Measurements from ENCODE around the gene HOTAIR.
A peak's percentile ranks its signal among the peaks of the same experiment; 100 is the strongest.

HOTAIR gene

DNA sequence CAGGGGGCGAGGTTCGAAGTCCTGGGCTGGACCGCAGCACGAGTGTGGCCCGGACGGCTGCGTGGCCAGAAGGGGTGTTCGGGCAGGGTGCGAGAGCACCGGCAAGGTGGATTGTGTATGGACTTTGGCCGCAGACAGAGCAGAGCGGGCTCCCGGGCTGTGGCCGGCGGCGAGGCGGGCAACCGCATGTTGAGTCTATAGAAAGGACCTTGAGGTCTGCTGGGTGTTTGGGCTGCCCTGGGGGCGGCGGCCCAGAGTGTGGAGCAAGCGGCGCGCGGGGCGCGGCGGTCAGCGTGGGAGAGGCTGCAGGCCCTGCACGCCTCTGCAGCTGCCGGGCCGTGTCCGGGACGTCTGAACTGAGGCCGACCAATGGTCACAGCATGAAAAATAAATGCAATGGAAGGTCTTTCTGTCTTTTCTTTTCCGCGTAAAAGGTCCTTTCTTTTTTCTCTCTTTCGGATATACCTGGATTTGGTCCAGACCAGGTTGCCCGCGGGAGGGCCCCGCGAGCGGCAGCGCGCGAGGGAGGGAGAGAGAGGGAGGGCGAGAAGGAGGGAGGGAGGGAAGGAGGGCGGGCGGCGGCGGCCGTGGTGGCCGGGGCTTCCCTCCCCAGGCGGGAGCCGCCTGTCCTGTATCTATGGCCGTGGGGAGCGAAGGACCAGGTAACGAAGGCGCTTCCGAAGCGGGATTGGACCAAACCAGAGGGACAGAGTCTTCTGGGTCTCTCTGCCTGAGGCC lies 19.7 kb upstream of the HOTAIR start:
- TF ChIP-seq CSDC2 (CRISPR knock-in tag; IDR thresholded peaks at IDR 0.05), result no peak
- no peak for TF ChIP-seq PPARA (CRISPR knock-in tag; IDR thresholded peaks at IDR 0.05; ENCODE audit: borderline replicate concordance)
- no peak for TF ChIP-seq ARNTL (CRISPR knock-in tag; IDR thresholded peaks at IDR 0.05; ENCODE audit: borderline replicate concordance, low read depth)
- no peak for TF ChIP-seq PATZ1 (CRISPR knock-in tag; IDR thresholded peaks at IDR 0.05; ENCODE audit: borderline replicate concordance)
- no peak for TF ChIP-seq RARB (CRISPR knock-in tag; IDR thresholded peaks at IDR 0.05)
- no peak for TF ChIP-seq POU6F1 (CRISPR knock-in tag; IDR thresholded peaks at IDR 0.05; ENCODE audit: borderline replicate concordance, low read depth)
- no peak for TF ChIP-seq BACH2 (CRISPR knock-in tag; IDR thresholded peaks at IDR 0.05; ENCODE audit: borderline replicate concordance)
- TF ChIP-seq ZFP30 (CRISPR knock-in tag; IDR thresholded peaks at IDR 0.05), result no peak
- no peak for TF ChIP-seq ISL1 (CRISPR knock-in tag; IDR thresholded peaks at IDR 0.05)
- TF ChIP-seq ESRRG (CRISPR knock-in tag; IDR thresholded peaks at IDR 0.05), result no peak
- TF ChIP-seq SNAI2 (CRISPR knock-in tag; IDR thresholded peaks at IDR 0.05), result no peak
- TF ChIP-seq CREB5 (CRISPR knock-in tag; IDR thresholded peaks at IDR 0.05; ENCODE audit: low read depth), result no peak
- TF ChIP-seq, protein P1, sequence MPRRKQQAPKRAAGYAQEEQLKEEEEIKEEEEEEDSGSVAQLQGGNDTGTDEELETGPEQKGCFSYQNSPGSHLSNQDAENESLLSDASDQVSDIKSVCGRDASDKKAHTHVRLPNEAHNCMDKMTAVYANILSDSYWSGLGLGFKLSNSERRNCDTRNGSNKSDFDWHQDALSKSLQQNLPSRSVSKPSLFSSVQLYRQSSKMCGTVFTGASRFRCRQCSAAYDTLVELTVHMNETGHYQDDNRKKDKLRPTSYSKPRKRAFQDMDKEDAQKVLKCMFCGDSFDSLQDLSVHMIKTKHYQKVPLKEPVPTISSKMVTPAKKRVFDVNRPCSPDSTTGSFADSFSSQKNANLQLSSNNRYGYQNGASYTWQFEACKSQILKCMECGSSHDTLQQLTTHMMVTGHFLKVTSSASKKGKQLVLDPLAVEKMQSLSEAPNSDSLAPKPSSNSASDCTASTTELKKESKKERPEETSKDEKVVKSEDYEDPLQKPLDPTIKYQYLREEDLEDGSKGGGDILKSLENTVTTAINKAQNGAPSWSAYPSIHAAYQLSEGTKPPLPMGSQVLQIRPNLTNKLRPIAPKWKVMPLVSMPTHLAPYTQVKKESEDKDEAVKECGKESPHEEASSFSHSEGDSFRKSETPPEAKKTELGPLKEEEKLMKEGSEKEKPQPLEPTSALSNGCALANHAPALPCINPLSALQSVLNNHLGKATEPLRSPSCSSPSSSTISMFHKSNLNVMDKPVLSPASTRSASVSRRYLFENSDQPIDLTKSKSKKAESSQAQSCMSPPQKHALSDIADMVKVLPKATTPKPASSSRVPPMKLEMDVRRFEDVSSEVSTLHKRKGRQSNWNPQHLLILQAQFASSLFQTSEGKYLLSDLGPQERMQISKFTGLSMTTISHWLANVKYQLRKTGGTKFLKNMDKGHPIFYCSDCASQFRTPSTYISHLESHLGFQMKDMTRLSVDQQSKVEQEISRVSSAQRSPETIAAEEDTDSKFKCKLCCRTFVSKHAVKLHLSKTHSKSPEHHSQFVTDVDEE (CRISPR knock-in tag; IDR thresholded peaks at IDR 0.05), result no peak
- TF ChIP-seq ZC3H10 (CRISPR knock-in tag; IDR thresholded peaks at IDR 0.05), result no peak
- TF ChIP-seq TOX (CRISPR knock-in tag; IDR thresholded peaks at IDR 0.05; ENCODE audit: borderline replicate concordance), result no peak
- TF ChIP-seq ZFP3 (CRISPR knock-in tag; IDR thresholded peaks at IDR 0.05), result no peak
- TF ChIP-seq OSR1 (CRISPR knock-in tag; IDR thresholded peaks at IDR 0.05), result no peak
- TF ChIP-seq GLIS3 (CRISPR knock-in tag; IDR thresholded peaks at IDR 0.05), result no peak
- ATAC-seq, result peak; percentile 36

DNA sequence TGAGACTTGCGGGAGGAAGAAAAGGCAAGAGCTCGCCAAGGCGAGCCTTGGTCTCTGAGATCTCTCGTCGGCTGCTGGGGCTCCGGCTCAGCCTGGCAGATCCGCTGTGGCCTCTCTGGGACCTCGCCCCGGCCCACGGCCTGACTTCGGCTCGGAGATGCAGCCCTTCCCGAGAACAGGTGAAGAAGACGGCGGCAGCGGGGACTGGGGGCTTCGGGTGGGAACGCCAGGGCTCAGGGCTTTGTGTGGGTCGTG lies 19.2 kb upstream of the HOTAIR start:
- ATAC-seq, result no peak

GRCh38 chr12:53993162-53994008 lies 18.6 kb upstream of the HOTAIR start:
- no peak for ATAC-seq
- no peak for TF ChIP-seq ZFP30 (CRISPR knock-in tag; IDR thresholded peaks at IDR 0.05)
- no peak for TF ChIP-seq ARNTL (CRISPR knock-in tag; IDR thresholded peaks at IDR 0.05; ENCODE audit: borderline replicate concordance, low read depth)
- TF ChIP-seq, protein P1 (CRISPR knock-in tag; IDR thresholded peaks at IDR 0.05), result no peak
- TF ChIP-seq POU6F1 (CRISPR knock-in tag; IDR thresholded peaks at IDR 0.05; ENCODE audit: borderline replicate concordance, low read depth), result no peak
- no peak for TF ChIP-seq RARB (CRISPR knock-in tag; IDR thresholded peaks at IDR 0.05)
- TF ChIP-seq CSRNP3 (CRISPR knock-in tag; IDR thresholded peaks at IDR 0.05), result no peak
- no peak for TF ChIP-seq ESRRG (CRISPR knock-in tag; IDR thresholded peaks at IDR 0.05)
- TF ChIP-seq CSDC2 (CRISPR knock-in tag; IDR thresholded peaks at IDR 0.05), result no peak
- TF ChIP-seq ISL1 (CRISPR knock-in tag; IDR thresholded peaks at IDR 0.05), result no peak
- no peak for TF ChIP-seq ZNF8 (CRISPR knock-in tag; IDR thresholded peaks at IDR 0.05)
- no peak for TF ChIP-seq GLIS3 (CRISPR knock-in tag; IDR thresholded peaks at IDR 0.05)
- no peak for TF ChIP-seq PPARA (CRISPR knock-in tag; IDR thresholded peaks at IDR 0.05; ENCODE audit: borderline replicate concordance)
- TF ChIP-seq ZNF70 (CRISPR knock-in tag; IDR thresholded peaks at IDR 0.05), result no peak
- no peak for TF ChIP-seq BACH2 (CRISPR knock-in tag; IDR thresholded peaks at IDR 0.05; ENCODE audit: borderline replicate concordance)

More for the DNA sequence above, 19.2 kb upstream of the HOTAIR start:
- no peak for TF ChIP-seq BACH2 (CRISPR knock-in tag; IDR thresholded peaks at IDR 0.05; ENCODE audit: borderline replicate concordance)
